Uterus (tissue), 2 donors: ENCODE measurements around the gene EED.

Experiments used
- CTCF ChIP-seq, 4 experiments: fragments of 200-600 bp in 2 of 4; fragments of 450-650 bp in 2 of 4; sonication (generic) in 2 of 4; IDR thresholded peaks; one replicate each; pipeline ENCODE4 v1.5.1; 2016 to 2019; ENCODE audit warnings: antibody characterized with exemption in 4 of 4, mild to moderate bottlenecking in 2 of 4, moderate library complexity in 1 of 4
- POLR2A ChIP-seq, 2 donors: fragments of 450-650 bp; IDR thresholded peaks; one replicate each; pipeline ENCODE4 v1.6.1; 2016; ENCODE audit warnings: antibody characterized with exemption in 2 of 2, mild to moderate bottlenecking in 1 of 2, moderate library complexity in 1 of 2

GRCh38 chr11:86303257-86303656, 58.7 kb downstream of the EED start:
- TF ChIP-seq CTCF (IDR thresholded peaks at IDR 0.05) (no peak), POLR2A (IDR thresholded peaks at IDR 0.05) (no peak)
